ENCODE results near the gene CTDSPL2. TPM values are rescaled to one million over a fixed set of nuclear protein-coding genes. Genes with fewer than 3 reads are reported as not detected.

CTDSPL2 gene
- total RNA-seq, 1 donor from 2014 or later = 89.2 TPM

Other genes starting within 250 kb of the CTDSPL2 start
- 19.7 TPM for gene FRMD5, start 232.4 kb upstream of the CTDSPL2 start, total RNA-seq
- gene GOLM2, start 138.9 kb upstream of the CTDSPL2 start, total RNA-seq = 114 TPM
- gene EIF3J, start 109.5 kb downstream of the CTDSPL2 start, total RNA-seq = 67.1 TPM
- 57.0 TPM for gene SPG11, start 236.0 kb downstream of the CTDSPL2 start, total RNA-seq